Skin epidermis (tissue), 12 donors: ENCODE results near the gene DACT3.
A peak's percentile ranks its signal among the peaks of the same experiment; 100 is the strongest.

ENCODE experiments used
- H3K27ac ChIP-seq, 21 experiments: fragments of 200-600 bp; sonication (generic) in 11 of 21; one replicate each; pipeline ENCODE4 v1.5.0; 2020; ENCODE audit warnings: mild to moderate bottlenecking in 3 of 21, inconsistent platforms in 2 of 21, moderate library complexity in 2 of 21
- H3K4me3 ChIP-seq, 7 experiments: fragments of 200-600 bp; sonication (generic) in 2 of 7; one replicate each; pipeline ENCODE4 v1.5.0; 2020; ENCODE audit warnings: inconsistent platforms in 2 of 7, mild to moderate bottlenecking in 2 of 7, moderate library complexity in 1 of 7

The DACT3 gene

DNA sequence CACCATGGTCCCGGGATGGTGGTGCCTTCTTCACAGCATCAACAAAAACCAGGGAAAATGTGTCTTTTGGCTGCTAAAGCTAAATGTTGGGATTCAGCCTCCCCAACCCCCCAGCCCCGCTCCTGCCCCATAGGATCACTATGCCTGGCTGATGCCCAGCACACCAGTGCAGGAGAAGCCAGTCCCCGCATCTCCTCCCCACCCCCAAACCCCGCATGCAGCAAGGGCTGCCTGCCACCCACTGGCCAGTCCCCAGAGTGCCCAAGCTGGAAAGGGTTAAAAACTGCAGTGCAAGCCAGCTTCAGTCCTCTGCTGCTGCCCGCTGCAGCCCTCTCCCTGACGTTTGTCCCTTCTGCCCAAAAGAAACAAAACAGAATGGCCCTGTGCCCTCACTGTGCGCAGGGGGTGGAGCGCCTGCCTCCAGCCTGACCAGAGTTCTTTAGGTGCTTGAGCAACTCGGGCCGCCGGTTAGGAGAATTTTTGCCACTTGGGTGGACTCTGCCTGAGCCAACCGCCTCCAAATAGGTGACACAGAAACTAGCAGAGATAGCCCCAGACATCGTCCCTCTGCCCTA lies 56.1 kb downstream of the DACT3 start:
- Histone ChIP-seq H3K4me3 (no peak overlapping the region), H3K27ac (peak overlapping the region in 6 of 21 experiments; percentile 1 to 44 (median 30))

GRCh38 chr19:46603752-46604231 lies 57.2 kb downstream of the DACT3 start:
- Histone ChIP-seq H3K4me3 (peak overlapping the region in 1 of 7 experiments; percentile 97), H3K27ac (peak overlapping the region in 13 of 21 experiments; percentile 4 to 100 (median 100))

- H3K27ac ChIP-seq: peak overlapping the region in 19 of 21 experiments; percentile 1 to 100 (median 98)
- H3K4me3 ChIP-seq: peak overlapping the region in 6 of 7 experiments; percentile 64 to 99 (median 96)
These were observed 57.8 kb downstream of the DACT3 start for GRCh38 chr19:46603195-46603637.

GRCh38 chr19:46602392-46603194 lies 58.4 kb downstream of the DACT3 start:
- H3K27ac ChIP-seq: peak overlapping the region in 19 of 21 experiments; percentile 1 to 100 (median 99)
- peak overlapping the region; percentile 64 to 99 (median 95) for H3K4me3 ChIP-seq

- Histone ChIP-seq H3K4me3 (peak within 1 kb of the TSS; percentile 64 to 99 (median 95)), H3K27ac (peak within 1 kb of the TSS; percentile 93 to 100 (median 100))
These were observed 59.4 kb downstream of the DACT3 start, which contains the start of gene CALM3 for GRCh38 chr19:46601318-46602224. CALM3 (plus strand) TSS chr19:46601330; CDS start chr19:46601435, 105 bp downstream.

- Histone ChIP-seq H3K4me3 (peak overlapping the region; percentile 64 to 99 (median 95)), H3K27ac (peak overlapping the region; percentile 93 to 100 (median 100))
These were observed 60.3 kb downstream of the DACT3 start for GRCh38 chr19:46600384-46601317.

DNA sequence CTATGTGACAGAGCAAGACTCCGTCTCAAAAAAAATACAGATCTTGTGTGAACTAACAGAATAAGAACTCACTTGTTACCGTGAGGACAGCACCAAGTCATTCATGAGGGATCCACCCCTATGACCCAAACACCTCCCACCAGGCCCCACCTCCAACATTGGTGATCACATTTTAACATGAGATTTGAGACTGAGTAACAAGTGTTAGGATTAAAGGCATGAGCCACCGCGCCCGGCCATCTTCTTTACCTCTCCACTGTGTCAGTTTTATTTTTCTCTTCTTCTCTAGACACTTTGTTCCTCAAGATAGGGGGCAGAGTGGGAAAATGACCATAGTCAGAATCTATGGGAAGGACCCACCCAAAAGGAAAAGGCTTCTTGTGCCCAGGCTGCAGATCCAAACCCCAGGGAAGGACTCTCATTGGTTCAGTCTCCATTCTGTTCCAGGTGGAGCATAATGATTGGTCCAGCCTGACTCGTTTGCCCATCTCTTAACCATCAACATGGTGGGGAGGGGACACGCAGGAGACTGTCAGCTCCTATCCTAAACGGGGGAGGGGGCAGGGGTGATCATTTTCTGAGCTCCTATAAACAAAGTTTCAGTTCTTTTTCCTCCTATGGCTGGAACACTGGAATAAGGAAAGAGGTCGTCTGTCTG lies 61.1 kb downstream of the DACT3 start:
- Histone ChIP-seq H3K4me3 (peak overlapping the region; percentile 64 to 99 (median 95)), H3K27ac (peak overlapping the region in 20 of 21 experiments; percentile 95 to 100 (median 100))

GRCh38 chr19:46598372-46598917 lies 62.5 kb downstream of the DACT3 start:
- Histone ChIP-seq H3K27ac (no peak overlapping the region), H3K4me3 (no peak overlapping the region)
